ENCODE data around the gene VANGL1.

The VANGL1 gene

GRCh38 chr1:115644109-115644508 is 2.3 kb downstream of the VANGL1 start:
- no peak for DNase-seq

GRCh38 chr1:115647047-115647446 is 5.3 kb downstream of the VANGL1 start:
- DNase-seq, result no peak

GRCh38 chr1:115647507-115647906 is 5.7 kb downstream of the VANGL1 start:
- DNase-seq, result no peak

GRCh38 chr1:115647919-115648650 is 6.3 kb downstream of the VANGL1 start:
- DNase-seq, result no peak

GRCh38 chr1:115648717-115649691 is 7.2 kb downstream of the VANGL1 start:
- no peak for DNase-seq

- no peak for DNase-seq
Observed at GRCh38 chr1:115649964-115650363, 8.2 kb downstream of the VANGL1 start.

GRCh38 chr1:115650961-115651360 is 9.2 kb downstream of the VANGL1 start:
- no peak for DNase-seq

- DNase-seq, result no peak
Observed at GRCh38 chr1:115651391-115651790, 9.6 kb downstream of the VANGL1 start.

GRCh38 chr1:115652236-115652788 is 10.5 kb downstream of the VANGL1 start:
- no peak for DNase-seq

- no peak for DNase-seq
Observed at GRCh38 chr1:115654125-115654524, 12.4 kb downstream of the VANGL1 start.

- no peak for DNase-seq
Observed at GRCh38 chr1:115654663-115655305, 13.0 kb downstream of the VANGL1 start.

GRCh38 chr1:115655306-115655663 is 13.5 kb downstream of the VANGL1 start:
- DNase-seq, result no peak

- no peak for DNase-seq
Observed at GRCh38 chr1:115655916-115656315, 14.1 kb downstream of the VANGL1 start.

- no peak for DNase-seq
Observed at GRCh38 chr1:115656461-115657077, 14.8 kb downstream of the VANGL1 start.

GRCh38 chr1:115658646-115659045 is 16.9 kb downstream of the VANGL1 start:
- DNase-seq, result no peak

- no peak for DNase-seq
Observed at GRCh38 chr1:115660151-115660550, 18.4 kb downstream of the VANGL1 start.

GRCh38 chr1:115661157-115661556 is 19.4 kb downstream of the VANGL1 start:
- DNase-seq, result no peak

- no peak for DNase-seq
Observed at GRCh38 chr1:115665319-115666096, 23.7 kb downstream of the VANGL1 start.

GRCh38 chr1:115666206-115666605 is 24.4 kb downstream of the VANGL1 start:
- DNase-seq, result no peak

- DNase-seq, result no peak
Observed at GRCh38 chr1:115666702-115667101, 24.9 kb downstream of the VANGL1 start.

GRCh38 chr1:115668579-115668978 is 26.8 kb downstream of the VANGL1 start:
- peak; percentile 54 for DNase-seq
